Amniotic stem cell (primary cell): ENCODE measurements around the gene FRMPD3.
"Not testable (repeated sequence)": the region's sequence is repeated elsewhere in the genome, so short reads cannot be mapped to it uniquely, and the experiment has no call there.

Experiments
- DNase-seq: peaks from one replicate; lab custom pipeline; 2025; lab: John Stamatoyannopoulos, UW

Gene FRMPD3

DNA sequence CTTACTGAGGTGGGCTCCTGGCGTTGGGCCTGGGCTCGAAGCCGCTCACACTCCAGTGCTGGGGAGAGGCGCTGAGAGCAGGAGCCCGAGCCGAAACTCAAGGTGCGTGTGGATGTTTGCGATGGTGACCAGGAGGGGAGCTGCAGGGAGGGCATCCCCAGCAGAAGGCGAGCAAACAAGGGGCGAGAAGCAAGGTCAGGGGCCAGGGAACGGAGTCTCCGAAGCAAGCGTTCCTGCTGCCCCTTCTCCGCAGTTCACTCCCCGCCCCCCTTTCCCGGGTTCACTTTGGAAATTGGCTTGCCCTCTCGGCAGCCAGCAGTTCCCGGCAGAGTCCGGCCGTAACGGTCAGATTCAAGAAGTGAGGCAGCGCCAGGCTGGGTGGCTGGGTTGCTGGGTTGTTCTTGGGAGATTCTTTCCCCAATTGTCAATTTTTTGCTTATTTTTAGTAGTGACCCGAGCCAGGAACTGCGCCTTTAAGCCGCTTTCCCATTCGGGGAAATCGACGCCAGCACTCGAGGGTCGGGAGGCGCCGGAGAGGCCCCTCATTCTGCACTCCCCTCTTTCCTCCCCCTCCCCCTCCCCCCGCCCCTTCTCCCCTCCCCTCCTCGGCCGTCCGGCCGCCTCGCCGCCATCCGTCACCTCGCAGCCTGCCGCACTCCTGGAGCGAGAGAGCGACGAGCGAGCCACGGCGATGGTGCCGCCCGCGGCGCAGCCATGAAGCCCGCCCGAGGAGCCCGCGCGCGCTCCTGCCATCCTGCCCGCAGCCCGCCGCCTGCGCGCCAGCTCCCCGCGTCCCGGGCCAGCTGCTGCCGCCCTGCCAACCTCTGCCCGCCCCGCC, at the start of gene FRMPD3:
Gene FRMPD3 (plus strand): TSS at position 655 of the 838 bp plus-strand sequence. CDS start 76,937 bp downstream, outside the sequence.
- DNase-seq: no peak

GRCh38 chrX:107420571-107420970, 28.9 kb upstream of the FRMPD3 start:
- no peak for DNase-seq

GRCh38 chrX:107421337-107421861, 28.1 kb upstream of the FRMPD3 start:
- no peak for DNase-seq

GRCh38 chrX:107429090-107429489, 20.4 kb upstream of the FRMPD3 start:
- DNase-seq: no peak

GRCh38 chrX:107440187-107440586, 9.3 kb upstream of the FRMPD3 start:
- DNase-seq: no peak

GRCh38 chrX:107440692-107441091, 8.8 kb upstream of the FRMPD3 start:
- DNase-seq: no peak

- DNase-seq: no peak
Observed at GRCh38 chrX:107442914-107443527, 6.4 kb upstream of the FRMPD3 start.

GRCh38 chrX:107445146-107445545, 4.3 kb upstream of the FRMPD3 start:
- no peak for DNase-seq

GRCh38 chrX:107445631-107446030, 3.8 kb upstream of the FRMPD3 start:
- no peak for DNase-seq

DNA sequence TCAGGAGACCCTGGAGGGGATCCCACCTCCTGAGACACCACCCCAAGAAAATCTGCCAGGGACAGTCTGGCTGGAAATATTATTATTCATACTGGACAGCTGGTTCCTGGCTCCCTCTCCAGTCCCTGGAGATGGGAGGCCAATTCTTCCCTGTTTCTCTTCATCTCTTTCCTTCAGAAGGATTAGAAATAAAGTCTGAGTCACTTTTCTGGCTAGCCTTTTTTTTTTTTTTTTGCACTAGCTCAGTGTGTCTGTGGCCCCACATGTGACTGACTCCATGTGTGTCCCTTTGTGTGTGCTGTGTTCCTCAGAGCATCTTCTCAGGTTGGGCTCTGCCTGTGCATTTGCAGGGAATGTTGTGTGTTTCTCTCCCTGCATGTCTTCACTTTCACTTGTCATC, 1.8 kb upstream of the FRMPD3 start:
- DNase-seq: no peak

DNA sequence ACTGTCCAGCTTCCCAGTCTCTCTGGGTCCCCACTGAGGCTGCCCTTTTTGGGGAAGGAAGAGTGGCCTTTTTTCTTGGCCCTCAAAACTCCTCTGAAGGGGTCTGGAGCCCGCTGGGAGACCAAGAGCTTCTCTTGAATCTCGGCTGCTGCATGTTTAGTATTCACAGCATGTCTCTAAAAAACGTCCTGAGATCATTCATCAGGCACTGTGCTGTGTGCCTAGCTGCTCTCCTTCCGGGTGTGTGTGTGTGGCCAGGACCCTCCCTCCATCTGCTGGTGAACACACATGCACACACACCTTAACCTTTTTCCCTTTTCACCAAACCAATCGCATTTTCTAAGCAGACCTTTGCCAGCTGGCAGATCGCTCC, 841 bp upstream of the FRMPD3 start:
- DNase-seq: no peak

DNA sequence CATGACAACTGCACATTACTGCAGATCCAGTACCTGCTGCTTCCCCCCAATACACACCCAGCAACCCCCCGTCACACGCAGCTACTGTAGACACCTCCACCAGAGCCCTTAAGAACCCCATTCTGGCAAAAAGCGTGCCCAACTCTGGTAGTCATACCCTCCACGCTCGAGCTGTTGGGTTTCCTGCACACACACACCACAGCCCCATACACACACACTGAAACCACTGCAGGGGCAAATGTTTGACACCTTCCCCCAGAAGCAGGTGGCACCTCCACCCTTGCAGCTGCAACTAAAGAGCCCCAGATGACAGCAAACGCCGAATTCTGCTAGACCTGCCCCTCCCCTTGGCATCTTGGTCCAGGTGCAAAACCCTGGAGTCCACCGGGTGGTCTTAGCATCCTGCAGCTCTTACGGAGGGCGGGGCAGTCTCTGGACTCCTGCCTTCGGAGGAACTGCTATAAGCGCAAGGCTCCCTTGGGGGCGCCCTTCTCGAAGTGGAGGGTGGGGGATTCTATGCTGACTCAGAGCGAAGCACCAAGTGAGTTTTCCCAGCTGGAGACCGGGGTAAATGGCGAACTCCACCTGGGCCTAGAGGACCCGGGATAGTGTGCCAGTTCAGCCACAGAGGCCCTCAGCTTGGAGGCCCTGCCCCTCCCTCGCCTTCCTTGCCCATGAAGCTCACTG, 1.5 kb downstream of the FRMPD3 start:
- no peak for DNase-seq

- DNase-seq: no peak
Observed at GRCh38 chrX:107451731-107452130, 2.3 kb downstream of the FRMPD3 start.

GRCh38 chrX:107452581-107452980, 3.1 kb downstream of the FRMPD3 start:
- DNase-seq: no peak

DNA sequence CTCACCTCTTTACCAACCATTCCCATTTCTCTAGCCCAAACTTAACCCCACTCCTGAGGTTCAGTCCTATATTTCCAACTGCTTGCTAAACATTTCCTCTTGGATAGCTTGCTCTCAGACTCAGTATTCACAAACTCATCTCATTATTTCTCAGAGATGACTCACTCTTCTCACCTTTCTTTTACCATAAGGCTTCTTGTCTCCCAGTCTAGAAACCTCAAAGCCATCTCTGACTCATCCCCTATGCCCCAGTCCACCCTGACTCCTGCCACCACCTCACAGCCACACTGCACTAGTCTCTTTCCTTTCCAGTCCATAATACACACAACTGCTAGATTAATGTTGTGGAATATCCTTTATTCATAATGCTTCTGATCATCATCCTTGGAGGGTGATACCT, 4.8 kb downstream of the FRMPD3 start:
- no peak for DNase-seq

GRCh38 chrX:107457289-107457688, 7.8 kb downstream of the FRMPD3 start:
- DNase-seq: no peak

GRCh38 chrX:107465932-107466620, 16.6 kb downstream of the FRMPD3 start:
- DNase-seq: no peak

DNA sequence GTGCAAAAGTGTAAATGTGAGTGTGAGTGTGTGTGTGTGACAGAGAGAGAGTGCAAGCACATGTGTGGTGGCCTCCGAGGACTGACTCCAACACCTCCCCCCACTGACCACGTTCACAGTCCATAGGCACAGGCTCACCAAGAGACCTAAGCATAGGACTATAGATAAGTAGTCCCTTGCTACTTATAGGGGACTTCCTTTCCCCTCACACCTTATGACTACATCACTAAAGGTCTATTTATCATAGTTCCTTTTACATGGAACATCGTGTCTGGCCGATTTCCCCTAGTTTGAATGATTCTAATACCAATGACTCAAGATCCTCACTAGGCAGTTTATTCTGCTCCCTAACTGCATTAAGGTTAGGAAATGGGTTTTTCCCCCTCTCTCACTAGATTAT, 17.8 kb downstream of the FRMPD3 start:
- no peak for DNase-seq

- DNase-seq: no peak
Observed at GRCh38 chrX:107470198-107470597, 20.7 kb downstream of the FRMPD3 start.

- DNase-seq: no peak
Observed at GRCh38 chrX:107470971-107471370, 21.5 kb downstream of the FRMPD3 start.

- DNase-seq: not testable (repeated sequence)
Observed at GRCh38 chrX:107471420-107471819, 22.0 kb downstream of the FRMPD3 start.

DNA sequence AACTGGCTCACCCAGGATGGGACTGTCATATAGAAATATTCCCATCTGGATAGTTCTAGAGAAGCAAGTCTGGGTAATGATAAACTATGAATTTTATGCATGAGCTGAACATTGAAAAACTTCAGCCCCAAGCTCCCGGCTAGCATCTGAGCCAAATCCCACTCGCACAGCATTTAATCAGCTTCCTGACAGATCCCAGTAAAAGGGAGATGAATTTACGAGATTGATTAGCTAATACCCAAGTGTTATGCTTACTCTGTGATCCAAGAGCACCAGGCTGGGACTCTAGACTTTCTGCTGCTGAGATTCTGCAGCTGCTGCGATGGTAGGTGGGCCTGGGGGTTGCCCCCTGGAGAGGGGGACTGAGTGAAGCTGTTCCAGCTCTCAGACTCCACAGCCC, 28.0 kb downstream of the FRMPD3 start:
- no peak for DNase-seq
